ENCODE data around the gene DNAJB9. TPM values are rescaled to one million over a fixed set of nuclear protein-coding genes. Genes with fewer than 3 reads are reported as not detected.

DNAJB9 gene
- total and polyA plus RNA-seq, 9 of the 15 experiments (the other 6 are each of a cell fraction or from before 2014, with no cell fraction given) = 4.3 to 34.2 (median 9.6) TPM

GRCh38 chr7:108586274-108586710 lies 16.6 kb downstream of the DNAJB9 start (continued):
- TF ChIP-seq ZMIZ1 (IDR thresholded peaks at IDR 0.05; ENCODE audit: low read depth in 2 of 2, low read length in 2 of 2) = peak in 1 of 2 experiments; percentile 79; a peak in 1 of 4 replicates
- TF ChIP-seq FOXA1 (IDR thresholded peaks at IDR 0.05; ENCODE audit: borderline replicate concordance) = no peak
- TF ChIP-seq ILF3 (IDR thresholded peaks at IDR 0.05; ENCODE audit: borderline replicate concordance) = no peak
- no peak for TF ChIP-seq RBFOX2 (IDR thresholded peaks at IDR 0.05; ENCODE audit: low read depth, low read length)
- TF ChIP-seq COPS2 (conservative IDR thresholded peaks at IDR 0.05) = no peak
- TF ChIP-seq TEAD4 (IDR thresholded peaks at IDR 0.05; ENCODE audit: low read length) = peak; percentile 98
- TF ChIP-seq TEAD4 (CRISPR knock-in tag; IDR thresholded peaks at IDR 0.05; ENCODE audit: borderline replicate concordance) = no peak
- TF ChIP-seq E2F6 (IDR thresholded peaks at IDR 0.05; ENCODE audit: borderline replicate concordance in 1 of 2, extremely low read depth in 1 of 2, insufficient read depth in 1 of 2, insufficient read length in 1 of 2, low read depth in 1 of 2, low read length in 1 of 2, poor library complexity in 1 of 2, severe bottlenecking in 1 of 2) = no peak
- no peak for TF ChIP-seq HNRNPH1 (optimal IDR thresholded peaks at IDR 0.05; ENCODE audit: low read depth, low read length)
- no peak for TF ChIP-seq RBBP5 (IDR thresholded peaks at IDR 0.05; ENCODE audit: borderline replicate concordance, insufficient read depth, low read length, poor library complexity, severe bottlenecking)
- TF ChIP-seq TFE3 (CRISPR knock-in tag; IDR thresholded peaks at IDR 0.05) = no peak
- TF ChIP-seq SMARCA4 (IDR thresholded peaks at IDR 0.05) = peak; percentile 98
- peak; percentile 75; the same call in 1 of the 2 replicates for TF ChIP-seq THRB (CRISPR knock-in tag; conservative IDR thresholded peaks at IDR 0.05)
- peak; percentile 15; the same call in 1 of the 2 replicates for TF ChIP-seq NFE2 (IDR thresholded peaks at IDR 0.05; ENCODE audit: low read depth)
- no peak for TF ChIP-seq BCL6 (CRISPR knock-in tag; IDR thresholded peaks at IDR 0.05)
- TF ChIP-seq XRCC3 (IDR thresholded peaks at IDR 0.05) = no peak
- TF ChIP-seq SUPT5H (IDR thresholded peaks at IDR 0.05) = no peak
- TF ChIP-seq STAT6 (CRISPR knock-in tag; IDR thresholded peaks at IDR 0.05) = no peak
- TF ChIP-seq HDAC2 (IDR thresholded peaks at IDR 0.05) = peak; percentile 99

Data from K562 (cell line).